ENCODE measurements around the gene CFC1.
"Not testable (repeated sequence)": the region's sequence is repeated elsewhere in the genome, so short reads cannot be mapped to it uniquely, and the experiment has no call there.

Gene CFC1

GRCh38 chr2:130577559-130577958 lies 21.8 kb downstream of the CFC1 start:
- H3K4me3 ChIP-seq (ENCODE audit: low read depth in 1 of 2, low read length in 2 of 2); H3K27ac ChIP-seq (ENCODE audit: low read depth, low read length); H3K9me3 ChIP-seq (ENCODE audit: low read length); H3K9ac ChIP-seq (ENCODE audit: low read length); H3K36me3 ChIP-seq (ENCODE audit: insufficient read depth, low read length); H3K27me3 ChIP-seq (ENCODE audit: control insufficient read depth in 1 of 2, insufficient read depth in 2 of 2, low read length in 2 of 2); H3K4me1 ChIP-seq (ENCODE audit: insufficient read depth, low read length): not testable (repeated sequence)

- not testable (repeated sequence) for H3K4me3 ChIP-seq (ENCODE audit: low read depth in 1 of 2, low read length in 2 of 2); H3K9ac ChIP-seq (ENCODE audit: low read length); H3K36me3 ChIP-seq (ENCODE audit: insufficient read depth, low read length); H3K27ac ChIP-seq (ENCODE audit: low read depth, low read length); H3K9me3 ChIP-seq (ENCODE audit: low read length); H3K27me3 ChIP-seq (ENCODE audit: control insufficient read depth in 1 of 2, insufficient read depth in 2 of 2, low read length in 2 of 2); H3K4me1 ChIP-seq (ENCODE audit: insufficient read depth, low read length)
Observed at GRCh38 chr2:130576209-130576784, 23.1 kb downstream of the CFC1 start.

GRCh38 chr2:130574230-130574629 lies 25.1 kb downstream of the CFC1 start:
- not testable (repeated sequence) for H3K27ac ChIP-seq (ENCODE audit: low read depth, low read length); H3K4me1 ChIP-seq (ENCODE audit: insufficient read depth, low read length); H3K27me3 ChIP-seq (ENCODE audit: control insufficient read depth in 1 of 2, insufficient read depth in 2 of 2, low read length in 2 of 2); H3K36me3 ChIP-seq (ENCODE audit: insufficient read depth, low read length); H3K4me3 ChIP-seq (ENCODE audit: low read depth in 1 of 2, low read length in 2 of 2); H3K9me3 ChIP-seq (ENCODE audit: low read length); H3K9ac ChIP-seq (ENCODE audit: low read length)

GRCh38 chr2:130571929-130572328 lies 27.4 kb downstream of the CFC1 start:
- not testable (repeated sequence) for H3K4me3 ChIP-seq (ENCODE audit: low read depth in 1 of 2, low read length in 2 of 2); H3K9ac ChIP-seq (ENCODE audit: low read length); H3K4me1 ChIP-seq (ENCODE audit: insufficient read depth, low read length); H3K27ac ChIP-seq (ENCODE audit: low read depth, low read length); H3K36me3 ChIP-seq (ENCODE audit: insufficient read depth, low read length); H3K9me3 ChIP-seq (ENCODE audit: low read length); H3K27me3 ChIP-seq (ENCODE audit: control insufficient read depth in 1 of 2, insufficient read depth in 2 of 2, low read length in 2 of 2)

GRCh38 chr2:130566165-130566564 lies 33.2 kb downstream of the CFC1 start:
- H3K27me3 ChIP-seq (ENCODE audit: control insufficient read depth in 1 of 2, insufficient read depth in 2 of 2, low read length in 2 of 2); H3K9me3 ChIP-seq (ENCODE audit: low read length); H3K4me3 ChIP-seq (ENCODE audit: low read depth in 1 of 2, low read length in 2 of 2); H3K9ac ChIP-seq (ENCODE audit: low read length); H3K4me1 ChIP-seq (ENCODE audit: insufficient read depth, low read length); H3K27ac ChIP-seq (ENCODE audit: low read depth, low read length); H3K36me3 ChIP-seq (ENCODE audit: insufficient read depth, low read length): not testable (repeated sequence)

- H3K4me3 ChIP-seq (ENCODE audit: low read depth in 1 of 2, low read length in 2 of 2); H3K27me3 ChIP-seq (ENCODE audit: control insufficient read depth in 1 of 2, insufficient read depth in 2 of 2, low read length in 2 of 2); H3K9ac ChIP-seq (ENCODE audit: low read length); H3K27ac ChIP-seq (ENCODE audit: low read depth, low read length); H3K36me3 ChIP-seq (ENCODE audit: insufficient read depth, low read length); H3K4me1 ChIP-seq (ENCODE audit: insufficient read depth, low read length); H3K9me3 ChIP-seq (ENCODE audit: low read length): not testable (repeated sequence)
Observed at GRCh38 chr2:130556441-130556840, 42.9 kb downstream of the CFC1 start.

- not testable (repeated sequence) for H3K36me3 ChIP-seq (ENCODE audit: insufficient read depth, low read length); H3K27me3 ChIP-seq (ENCODE audit: control insufficient read depth in 1 of 2, insufficient read depth in 2 of 2, low read length in 2 of 2); H3K27ac ChIP-seq (ENCODE audit: low read depth, low read length)
Observed at GRCh38 chr2:130554178-130554577, 45.2 kb downstream of the CFC1 start.

GRCh38 chr2:130549475-130549874 lies 49.9 kb downstream of the CFC1 start:
- H3K27me3 ChIP-seq (ENCODE audit: control insufficient read depth in 1 of 2, insufficient read depth in 2 of 2, low read length in 2 of 2); H3K9ac ChIP-seq (ENCODE audit: low read length); H3K4me1 ChIP-seq (ENCODE audit: insufficient read depth, low read length); H3K4me3 ChIP-seq (ENCODE audit: low read depth in 1 of 2, low read length in 2 of 2); H3K27ac ChIP-seq (ENCODE audit: low read depth, low read length); H3K9me3 ChIP-seq (ENCODE audit: low read length); H3K36me3 ChIP-seq (ENCODE audit: insufficient read depth, low read length): not testable (repeated sequence)

More at GRCh38 chr2:130554178-130554577, 45.2 kb downstream of the CFC1 start:
- H3K4me1 ChIP-seq (ENCODE audit: insufficient read depth, low read length); H3K4me3 ChIP-seq (ENCODE audit: low read depth in 1 of 2, low read length in 2 of 2); H3K9me3 ChIP-seq (ENCODE audit: low read length); H3K9ac ChIP-seq (ENCODE audit: low read length): not testable (repeated sequence)

GRCh38 chr2:130548418-130548817 lies 51.0 kb downstream of the CFC1 start:
- not testable (repeated sequence) for H3K27me3 ChIP-seq (ENCODE audit: control insufficient read depth in 1 of 2, insufficient read depth in 2 of 2, low read length in 2 of 2); H3K36me3 ChIP-seq (ENCODE audit: insufficient read depth, low read length); H3K4me3 ChIP-seq (ENCODE audit: low read depth in 1 of 2, low read length in 2 of 2); H3K9me3 ChIP-seq (ENCODE audit: low read length); H3K27ac ChIP-seq (ENCODE audit: low read depth, low read length); H3K9ac ChIP-seq (ENCODE audit: low read length); H3K4me1 ChIP-seq (ENCODE audit: insufficient read depth, low read length)

GRCh38 chr2:130544978-130545377 lies 54.4 kb downstream of the CFC1 start:
- not testable (repeated sequence) for H3K9ac ChIP-seq (ENCODE audit: low read length); H3K4me1 ChIP-seq (ENCODE audit: insufficient read depth, low read length); H3K27me3 ChIP-seq (ENCODE audit: control insufficient read depth in 1 of 2, insufficient read depth in 2 of 2, low read length in 2 of 2); H3K36me3 ChIP-seq (ENCODE audit: insufficient read depth, low read length); H3K9me3 ChIP-seq (ENCODE audit: low read length); H3K27ac ChIP-seq (ENCODE audit: low read depth, low read length); H3K4me3 ChIP-seq (ENCODE audit: low read depth in 1 of 2, low read length in 2 of 2)

GRCh38 chr2:130543785-130544528 lies 55.4 kb downstream of the CFC1 start:
- not testable (repeated sequence) for H3K9me3 ChIP-seq (ENCODE audit: low read length); H3K9ac ChIP-seq (ENCODE audit: low read length); H3K4me1 ChIP-seq (ENCODE audit: insufficient read depth, low read length); H3K27ac ChIP-seq (ENCODE audit: low read depth, low read length); H3K4me3 ChIP-seq (ENCODE audit: low read depth in 1 of 2, low read length in 2 of 2); H3K27me3 ChIP-seq (ENCODE audit: control insufficient read depth in 1 of 2, insufficient read depth in 2 of 2, low read length in 2 of 2); H3K36me3 ChIP-seq (ENCODE audit: insufficient read depth, low read length)

GRCh38 chr2:130542789-130543188 lies 56.6 kb downstream of the CFC1 start:
- H3K36me3 ChIP-seq (ENCODE audit: insufficient read depth, low read length); H3K27ac ChIP-seq (ENCODE audit: low read depth, low read length); H3K4me1 ChIP-seq (ENCODE audit: insufficient read depth, low read length); H3K27me3 ChIP-seq (ENCODE audit: control insufficient read depth in 1 of 2, insufficient read depth in 2 of 2, low read length in 2 of 2); H3K4me3 ChIP-seq (ENCODE audit: low read depth in 1 of 2, low read length in 2 of 2); H3K9me3 ChIP-seq (ENCODE audit: low read length); H3K9ac ChIP-seq (ENCODE audit: low read length): not testable (repeated sequence)

All from muscle layer of colon (tissue), 2 donors.